Nephron (organoid): ENCODE data around the gene NAA10.
A peak's percentile ranks its signal among the peaks of the same experiment; 100 is the strongest.

ENCODE experiments used
- H3K27ac Mint-ChIP-seq, 3 experiments: 2 replicates each; pipeline ENCODE4 v1.8.0; 2020; ENCODE audit warnings: mixed read lengths in 3 of 3, mild to moderate bottlenecking in 2 of 3, moderate library complexity in 1 of 3
- H3K27me3 Mint-ChIP-seq: 2 replicates; pipeline ENCODE4 v1.8.0; 2021; ENCODE audit warnings: low read depth, mild to moderate bottlenecking, moderate library complexity, mixed read lengths
- H3K36me3 Mint-ChIP-seq: 2 replicates; pipeline ENCODE4 v1.8.0; 2020; ENCODE audit warnings: low read depth, mixed read lengths
- H3K4me1 Mint-ChIP-seq: 2 replicates; pipeline ENCODE4 v1.8.0; 2020; ENCODE audit warnings: mixed read lengths
- H3K4me3 Mint-ChIP-seq, 3 experiments: 2 replicates each; pipeline ENCODE4 v1.8.0; 2020; ENCODE audit warnings: mild to moderate bottlenecking in 3 of 3, mixed read lengths in 3 of 3, moderate library complexity in 2 of 3
- H3K9me3 Mint-ChIP-seq: 2 replicates; pipeline ENCODE4 v1.8.0; 2020; ENCODE audit warnings: mixed read lengths
- CTCF ChIP-seq, 3 experiments: fragments of 200-600 bp; sonication (generic); IDR thresholded peaks; one replicate each; pipeline ENCODE4 v1.5.0; 2021; ENCODE audit warnings: antibody characterized with exemption in 3 of 3; ENCODE audit not compliant: unreplicated experiment in 3 of 3

Gene NAA10

GRCh38 chrX:153971124-153971449, 36.2 kb upstream of the NAA10 start:
- Mint-ChIP-seq H3K36me3 (peaks cover 6% of the 10 kb centered on the region), H3K27ac (peak overlapping the region; percentile 99 to 100 (median 100)), H3K4me3 (peak overlapping the region; percentile 96 to 100 (median 100)), H3K9me3 (no peaks in the 10 kb centered on the region), H3K27me3 (peaks cover 5% of the 10 kb centered on the region), H3K4me1 (peaks cover 62% of the 10 kb centered on the region)
- TF ChIP-seq CTCF (IDR thresholded peaks at IDR 0.05; ENCODE audit: unreplicated experiment in 3 of 3) = no peak

GRCh38 chrX:153970357-153971123, 35.7 kb upstream of the NAA10 start:
- no peak for TF ChIP-seq CTCF (IDR thresholded peaks at IDR 0.05; ENCODE audit: unreplicated experiment in 3 of 3)
- peak overlapping the region; percentile 99 to 100 (median 100) for H3K27ac Mint-ChIP-seq

GRCh38 chrX:153969904-153970356, 35.1 kb upstream of the NAA10 start:
- H3K4me1 Mint-ChIP-seq = peaks cover 58% of the 10 kb centered on the region
- H3K27ac Mint-ChIP-seq = peak overlapping the region; percentile 99 to 100 (median 100)
- peak overlapping the region; percentile 96 to 100 (median 100) for H3K4me3 Mint-ChIP-seq
- no peak for TF ChIP-seq CTCF (IDR thresholded peaks at IDR 0.05; ENCODE audit: unreplicated experiment in 3 of 3)
- no peaks in the 10 kb centered on the region for H3K9me3 Mint-ChIP-seq
- H3K36me3 Mint-ChIP-seq = peaks cover 8% of the 10 kb centered on the region
- peaks cover 5% of the 10 kb centered on the region for H3K27me3 Mint-ChIP-seq

More at GRCh38 chrX:153970357-153971123, 35.7 kb upstream of the NAA10 start:
- Mint-ChIP-seq H3K36me3 (peaks cover 6% of the 10 kb centered on the region), H3K27me3 (peaks cover 5% of the 10 kb centered on the region), H3K4me1 (peaks cover 60% of the 10 kb centered on the region), H3K9me3 (no peaks in the 10 kb centered on the region), H3K4me3 (peak overlapping the region; percentile 96 to 100 (median 100))

- Mint-ChIP-seq H3K9me3 (no peaks in the 10 kb centered on the region), H3K36me3 (peaks cover 11% of the 10 kb centered on the region), H3K4me3 (peak overlapping the region; percentile 96 to 100 (median 100)), H3K27ac (peak overlapping the region; percentile 99 to 100 (median 100)), H3K4me1 (peaks cover 52% of the 10 kb centered on the region), H3K27me3 (peaks cover 5% of the 10 kb centered on the region)
- no peak for TF ChIP-seq CTCF (IDR thresholded peaks at IDR 0.05; ENCODE audit: unreplicated experiment in 3 of 3)
Observed at GRCh38 chrX:153969125-153969903, 34.5 kb upstream of the NAA10 start.

- no peak for TF ChIP-seq CTCF (IDR thresholded peaks at IDR 0.05; ENCODE audit: unreplicated experiment in 3 of 3)
- Mint-ChIP-seq H3K27me3 (peaks cover 5% of the 10 kb centered on the region), H3K27ac (peak overlapping the region; percentile 99 to 100 (median 100)), H3K4me1 (peaks cover 46% of the 10 kb centered on the region), H3K36me3 (peaks cover 11% of the 10 kb centered on the region), H3K9me3 (no peaks in the 10 kb centered on the region), H3K4me3 (peak overlapping the region; percentile 96 to 100 (median 100))
Observed at GRCh38 chrX:153968754-153969124, 33.9 kb upstream of the NAA10 start.
